Measurements from ENCODE around the gene C16orf86.
"Not testable (repeated sequence)": the region's sequence is repeated elsewhere in the genome, so short reads cannot be mapped to it uniquely, and the experiment has no call there.

C16orf86 gene

DNA sequence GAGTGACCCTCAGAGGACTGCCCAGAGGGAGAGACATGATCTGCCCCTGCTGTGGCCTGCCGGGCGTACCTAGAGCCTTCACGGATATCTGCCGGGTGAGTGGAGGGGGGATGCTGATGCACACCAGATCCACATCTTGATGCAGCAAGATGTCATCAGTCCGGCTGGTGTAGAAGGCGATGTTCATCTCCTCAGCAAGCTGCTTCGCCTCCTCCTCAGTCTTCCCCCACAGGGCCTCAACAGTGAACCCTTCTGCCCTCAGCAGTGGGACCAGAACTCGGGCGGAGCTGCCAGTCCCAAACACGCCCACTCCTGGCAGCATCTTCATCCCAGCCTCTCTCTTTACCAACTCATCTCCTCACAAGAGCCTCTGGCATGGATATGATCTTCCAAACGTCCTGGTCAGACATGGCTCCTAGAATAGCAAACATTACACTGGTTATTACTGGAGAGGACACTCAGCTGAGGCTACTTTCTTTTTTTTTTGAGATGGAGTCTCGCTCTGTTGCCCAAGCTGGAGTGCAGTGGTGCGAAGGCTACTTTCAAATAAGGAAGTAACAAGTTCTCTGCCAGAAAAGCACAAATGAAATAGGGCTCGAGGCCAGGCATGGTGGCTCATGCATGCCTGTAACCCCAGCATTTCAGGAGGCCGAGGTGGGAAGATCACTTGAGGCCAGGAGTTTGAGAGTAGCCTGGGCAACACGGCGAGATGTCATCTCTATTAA is 18.9 kb downstream of the C16orf86 start:
- DNase-seq: no peak

DNA sequence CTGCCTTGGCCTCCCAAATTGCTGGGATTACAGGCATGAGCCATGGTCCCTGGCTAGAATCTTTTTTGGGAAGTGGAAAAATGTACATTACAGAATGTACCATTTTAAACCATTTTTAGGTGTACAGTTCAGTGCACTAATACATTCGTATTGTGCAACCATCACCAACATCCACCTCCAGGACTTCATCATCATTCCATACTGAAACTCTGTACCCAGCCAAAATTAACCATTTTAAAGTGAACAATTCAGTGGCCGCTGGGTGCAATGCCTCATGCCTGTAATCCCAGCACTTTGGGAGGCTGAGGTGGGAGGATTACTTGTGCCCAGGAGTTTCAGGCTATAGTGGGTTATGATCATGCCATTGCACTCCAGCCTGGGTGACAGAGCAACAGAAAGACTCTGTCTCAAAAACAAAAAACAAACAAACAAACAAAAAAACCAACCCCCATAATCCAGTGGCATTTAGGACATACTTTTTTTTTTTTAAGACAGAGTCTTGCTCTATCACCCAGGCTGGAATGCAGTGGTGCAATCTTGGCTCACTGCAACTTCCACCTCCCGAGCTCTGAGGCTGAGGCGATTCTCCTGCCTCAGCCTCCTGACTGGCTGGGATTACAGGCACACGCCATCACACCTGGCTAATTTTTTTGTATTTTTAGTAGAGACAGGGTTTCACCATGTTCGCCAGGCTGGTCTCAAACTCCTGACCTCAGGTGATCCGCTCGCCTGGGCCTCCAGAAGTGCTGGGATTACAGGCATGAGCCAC is 27.1 kb downstream of the C16orf86 start:
- not testable (repeated sequence) for DNase-seq

DNA sequence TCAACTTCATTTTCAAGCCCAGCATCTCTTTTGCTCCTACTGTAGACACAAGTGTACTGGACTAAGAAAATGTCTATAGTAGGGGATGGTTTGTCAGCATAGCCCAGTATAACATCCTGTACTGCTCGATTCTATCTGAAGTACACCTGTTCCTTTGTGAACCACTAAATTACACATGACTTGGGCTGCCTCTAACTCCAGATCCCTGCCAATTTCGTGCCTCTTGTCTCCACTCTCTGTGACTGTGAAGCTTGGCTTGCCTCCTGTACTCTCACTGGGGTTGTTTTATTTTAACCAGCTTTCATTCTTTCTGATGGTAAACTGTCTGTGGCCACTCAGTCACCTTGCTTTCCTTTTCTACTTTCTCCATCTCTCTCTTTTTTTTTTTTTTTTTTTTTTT is 28.0 kb downstream of the C16orf86 start:
- DNase-seq: no peak

DNA sequence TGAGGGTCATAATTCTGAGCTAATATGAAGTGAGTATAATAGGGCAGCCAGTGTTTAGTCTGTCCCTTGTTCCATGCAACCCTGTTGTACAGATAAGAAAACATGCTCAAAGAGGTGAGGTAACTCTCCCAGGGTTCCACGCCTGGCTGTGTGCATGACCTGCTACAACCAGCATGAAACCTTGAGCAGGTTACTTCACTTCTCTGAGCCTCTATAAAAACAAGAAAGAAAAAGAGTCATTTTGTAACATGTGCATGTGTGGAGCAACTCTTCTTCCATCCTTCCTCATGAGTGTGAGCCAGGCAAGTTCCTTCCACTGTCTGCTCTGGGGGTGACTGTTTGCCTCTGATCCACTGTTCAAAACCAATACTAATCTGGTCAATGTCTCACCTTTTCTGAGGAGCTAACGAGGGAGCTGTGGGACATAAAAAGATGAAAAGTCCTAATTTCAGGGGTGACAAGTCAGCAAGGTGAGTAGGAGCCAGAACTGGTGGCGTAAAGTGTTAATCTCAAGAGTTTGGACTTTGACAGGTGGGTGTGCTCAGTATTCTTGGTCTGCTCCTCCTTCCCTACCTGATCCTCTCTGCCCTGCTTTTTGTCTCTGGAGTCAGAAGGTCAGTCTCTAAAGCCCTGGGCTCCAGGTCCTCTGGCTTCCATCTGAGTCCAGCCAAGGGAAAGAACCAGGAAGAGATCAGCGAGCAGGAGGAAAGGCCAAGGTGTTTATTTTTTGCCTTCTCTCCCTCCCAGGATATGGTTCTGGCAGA is 31.0 kb downstream of the C16orf86 start:
- no peak for DNase-seq

DNA sequence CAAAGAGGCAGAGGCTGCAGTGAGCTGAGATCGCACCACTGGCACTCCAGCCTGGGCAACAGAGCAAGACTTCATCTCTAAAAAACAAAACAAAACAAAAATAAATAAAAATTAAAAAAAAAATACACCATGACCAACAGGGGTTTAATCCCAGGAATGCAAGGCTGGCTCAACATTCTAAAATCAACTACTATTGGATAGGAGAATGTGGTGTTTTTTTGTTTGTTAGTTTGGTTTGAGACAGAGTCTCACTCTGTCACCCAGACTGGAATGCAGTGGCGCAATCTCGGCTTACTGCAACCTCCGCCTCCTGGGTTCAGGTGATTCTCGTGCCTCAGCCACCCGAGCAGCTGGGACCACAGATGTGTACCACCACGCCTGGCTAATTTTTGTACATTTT is 32.7 kb downstream of the C16orf86 start:
- DNase-seq: no peak

DNA sequence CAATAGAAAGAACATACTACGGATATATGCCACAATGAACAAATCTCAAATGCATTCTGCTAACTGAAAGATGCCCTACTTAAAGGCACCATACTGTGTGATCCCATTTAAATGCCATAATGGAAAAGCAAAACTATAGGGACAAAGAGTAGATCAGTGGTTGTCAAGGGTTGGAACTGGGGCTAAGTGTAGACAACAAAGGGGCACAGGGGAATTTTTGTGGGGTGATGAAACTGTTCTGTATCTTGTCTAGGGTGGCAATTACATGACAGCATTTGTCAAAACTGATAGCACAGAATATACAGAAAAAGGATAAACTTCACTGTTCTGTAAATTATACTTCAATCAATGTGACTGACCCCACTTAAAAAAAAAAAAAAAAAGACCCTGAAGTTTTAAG is 34.8 kb downstream of the C16orf86 start:
- no peak for DNase-seq

DNA sequence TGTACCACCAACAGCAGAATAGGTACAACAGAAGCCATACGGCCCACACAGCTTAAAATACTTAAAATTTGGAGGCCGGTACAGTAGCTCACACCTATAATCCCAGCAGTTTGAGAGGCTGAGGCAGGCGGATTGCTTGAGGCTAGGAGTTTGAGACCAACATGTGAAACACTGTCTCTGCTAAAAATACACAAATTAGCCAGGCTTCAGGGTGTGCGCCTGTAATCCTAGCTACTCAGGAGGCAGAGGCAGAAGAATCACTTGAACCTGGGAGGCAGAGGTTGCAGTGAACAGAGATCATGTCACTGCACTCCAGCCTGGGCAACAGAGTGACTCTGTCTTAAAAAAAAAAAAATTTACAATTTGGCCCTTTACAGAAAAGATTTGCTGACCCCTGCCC is 35.5 kb downstream of the C16orf86 start:
- no peak for DNase-seq

DNA sequence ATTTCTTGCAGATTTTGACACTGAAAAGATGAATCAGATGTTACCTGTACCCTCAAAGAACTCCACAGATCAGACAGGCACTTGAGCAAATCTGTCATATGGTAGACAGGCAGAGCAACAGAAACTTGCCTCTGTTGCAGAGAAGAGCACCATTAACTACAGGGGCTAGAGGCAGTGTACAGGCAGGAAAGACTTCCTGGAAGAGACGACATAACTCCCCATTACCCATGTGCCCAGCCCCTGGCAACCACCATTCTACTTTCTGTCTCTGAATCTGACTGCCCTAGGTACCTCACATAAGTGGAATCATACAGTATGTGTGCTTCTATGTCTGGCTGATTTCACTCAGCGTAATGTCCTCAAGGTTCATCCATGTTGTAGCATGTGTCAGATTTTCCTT is 37.0 kb downstream of the C16orf86 start:
- no peak for DNase-seq

DNA sequence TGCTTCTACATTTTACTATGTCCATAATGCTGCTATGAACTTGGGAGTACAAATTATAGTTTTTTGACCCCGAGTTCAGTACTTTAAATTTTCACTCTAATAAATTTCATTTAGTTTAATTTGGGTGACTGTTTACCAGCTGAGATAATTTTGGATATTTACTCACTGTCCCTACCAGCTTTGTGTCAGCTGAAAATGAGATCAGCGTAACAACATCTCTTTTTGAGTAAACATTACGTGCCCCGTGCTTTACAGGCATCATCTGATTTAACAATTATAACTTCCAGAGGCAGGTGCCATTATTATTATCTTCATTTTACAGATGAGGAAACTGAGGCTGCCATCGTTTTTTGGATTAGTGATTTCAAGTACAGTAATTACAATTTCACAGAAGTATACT is 37.5 kb downstream of the C16orf86 start:
- DNase-seq: no peak

DNA sequence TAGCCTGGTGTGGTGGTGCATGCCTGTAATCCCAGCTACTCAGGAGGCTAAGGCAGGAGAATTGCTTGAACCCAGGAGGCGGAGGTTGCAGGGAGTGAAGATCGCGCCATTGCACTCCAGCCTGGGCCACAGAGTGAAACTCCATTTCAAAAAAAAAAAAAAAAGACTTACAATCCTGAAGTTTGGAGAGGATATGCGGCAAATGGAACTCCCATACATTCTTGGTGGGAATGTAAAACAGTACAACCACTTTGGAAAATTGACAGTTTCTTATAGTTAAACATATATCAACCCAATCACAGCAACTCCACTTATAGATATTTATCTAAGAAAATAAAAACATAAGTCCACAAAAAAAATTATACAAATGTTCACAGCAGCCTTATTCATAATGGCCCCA is 40.6 kb downstream of the C16orf86 start:
- no peak for DNase-seq

DNA sequence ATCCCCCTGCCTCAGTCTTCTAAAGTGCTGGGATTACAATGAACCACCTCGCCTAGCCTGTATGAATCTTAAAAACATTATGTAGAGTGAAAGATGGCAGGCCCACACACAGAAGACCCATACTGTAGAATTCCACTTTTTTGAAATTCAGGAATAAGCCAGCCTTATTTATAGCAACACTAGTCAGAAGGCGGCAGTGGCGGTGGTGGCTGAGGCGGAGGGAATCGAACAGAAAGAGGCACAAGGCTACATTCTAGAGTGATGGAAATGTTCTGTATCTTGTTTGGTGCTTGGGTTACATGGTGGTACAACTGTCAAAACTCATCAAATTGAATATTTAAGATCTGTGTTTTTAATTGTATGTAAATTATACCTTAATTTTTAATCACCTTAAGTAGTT is 41.2 kb downstream of the C16orf86 start:
- no peak for DNase-seq

DNA sequence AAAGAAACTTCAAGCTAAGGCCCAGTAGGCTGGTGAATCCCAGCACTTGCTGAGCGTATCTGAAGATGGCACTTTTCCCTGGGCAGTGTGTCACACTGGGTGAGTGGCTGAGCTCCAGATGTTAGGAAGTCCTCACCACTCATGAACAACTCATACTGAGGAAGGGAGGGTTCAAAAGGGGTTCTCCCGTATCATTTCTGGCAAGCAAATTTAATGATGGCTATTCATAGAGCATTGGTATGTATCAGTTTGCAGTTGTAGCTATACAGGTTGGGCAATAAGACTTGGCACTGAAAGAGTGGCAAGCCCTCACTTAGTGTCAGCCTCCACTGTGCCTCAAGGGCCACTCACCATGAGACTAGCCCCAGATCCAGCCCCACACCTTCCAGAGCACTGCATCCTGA is 41.8 kb downstream of the C16orf86 start:
- no peak for DNase-seq

DNA sequence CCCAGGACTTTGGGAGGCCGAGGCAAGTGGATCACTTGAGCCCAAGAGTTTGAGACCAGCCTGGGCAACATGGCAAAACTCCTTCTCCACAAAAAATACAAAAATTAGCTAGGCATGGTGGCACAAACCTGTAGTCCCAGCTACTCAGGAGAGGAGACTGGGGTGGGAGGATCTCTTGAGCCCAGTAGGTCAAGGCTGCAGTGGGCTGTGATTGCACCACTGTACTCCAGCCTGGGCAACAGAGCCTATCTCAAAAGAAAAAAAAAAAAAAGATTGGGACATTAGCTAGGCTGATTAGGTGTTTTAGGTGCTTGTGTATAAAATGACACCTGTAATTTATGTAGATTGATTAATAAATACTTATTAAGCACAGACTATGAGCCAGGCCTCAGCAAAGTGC is 42.4 kb downstream of the C16orf86 start:
- DNase-seq: no peak

DNA sequence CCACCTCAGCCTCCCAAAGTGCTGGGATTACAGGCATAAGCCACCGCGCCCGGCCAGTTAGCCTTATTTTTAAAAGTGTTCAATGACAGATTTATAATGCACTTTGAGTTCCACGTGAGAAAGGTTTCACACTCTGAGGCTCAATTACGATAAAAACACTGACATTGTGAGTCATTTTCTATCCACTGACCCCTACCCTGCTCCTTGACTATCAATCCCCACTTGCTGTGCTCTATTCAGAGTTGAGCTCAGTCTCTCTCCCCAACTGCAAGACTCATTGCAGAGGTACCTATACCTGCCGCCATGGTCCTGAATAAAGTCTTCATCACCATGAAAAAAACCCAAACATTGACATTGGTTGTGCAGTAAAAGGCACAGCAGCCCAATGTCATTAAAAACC is 44.0 kb downstream of the C16orf86 start:
- no peak for DNase-seq

DNA sequence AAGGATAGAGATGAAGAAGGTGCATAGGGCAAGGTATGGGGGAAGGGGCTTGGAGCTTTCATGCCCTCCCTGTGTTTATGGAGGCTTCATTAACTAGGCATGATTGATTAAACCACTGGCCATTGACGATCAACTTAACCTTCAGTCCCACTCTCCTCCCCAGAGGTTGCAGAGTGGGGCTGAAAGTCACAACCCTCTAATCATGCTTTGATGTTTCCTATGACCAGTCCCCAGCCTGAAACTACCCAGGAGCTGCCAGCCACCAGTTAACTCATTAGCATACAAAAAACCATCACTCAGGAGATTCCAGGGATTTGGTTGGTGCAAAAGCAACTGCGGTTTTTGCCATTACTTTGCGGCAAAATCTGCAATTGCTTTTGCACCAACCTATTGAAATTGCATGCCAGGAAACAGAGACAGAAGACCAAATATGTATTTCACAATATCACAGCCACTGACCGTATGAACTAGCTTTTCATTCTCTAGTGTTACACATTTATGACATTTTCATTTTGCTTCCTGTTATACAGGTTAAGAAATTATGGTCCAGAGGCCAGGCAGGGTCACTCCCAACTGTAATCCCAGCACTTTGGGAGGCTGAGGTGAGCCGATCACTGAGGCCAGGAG is 47.1 kb downstream of the C16orf86 start:
- DNase-seq: no peak

DNA sequence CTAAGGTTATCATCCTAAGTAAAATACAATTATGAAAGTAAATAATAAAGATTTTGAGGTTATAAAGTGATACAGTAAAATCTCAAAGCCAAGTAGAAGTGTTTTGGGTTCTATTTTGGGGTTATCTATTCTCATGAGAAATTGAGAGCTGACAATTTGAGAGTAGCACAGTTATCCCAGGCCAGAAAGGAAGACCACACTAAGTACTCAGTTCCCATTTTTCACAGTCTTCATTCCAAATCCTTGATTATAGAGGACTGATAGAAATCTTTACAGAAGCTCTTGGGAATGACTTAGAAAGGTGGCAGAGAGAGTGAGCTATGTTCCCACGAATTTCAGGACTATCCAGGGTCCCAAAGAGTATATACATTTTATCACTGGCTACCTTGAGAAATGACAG is 47.9 kb downstream of the C16orf86 start:
- no peak for DNase-seq

DNA sequence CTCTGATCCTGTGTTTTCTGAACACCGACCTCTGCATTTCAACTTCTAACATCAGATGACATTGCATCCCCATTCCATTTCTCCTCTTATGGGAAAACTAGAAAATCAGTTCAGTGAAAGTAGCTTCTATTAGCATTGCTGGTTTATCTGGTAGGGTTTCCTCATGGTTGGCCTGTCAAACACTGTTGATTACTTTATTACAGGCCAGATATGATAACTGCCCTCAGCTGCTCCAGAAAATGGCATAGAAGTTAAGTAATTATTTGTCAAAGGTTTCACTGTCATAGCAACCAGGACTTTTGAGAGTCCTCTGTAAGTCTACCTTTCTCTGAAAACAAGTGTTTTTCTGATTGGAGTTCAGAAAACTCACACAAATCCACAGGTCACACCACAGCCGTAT is 49.5 kb downstream of the C16orf86 start:
- no peak for DNase-seq

Measured in amygdala (tissue), 56 donors.